ENCODE measurements around the gene FBXL16.

FBXL16 gene

DNA sequence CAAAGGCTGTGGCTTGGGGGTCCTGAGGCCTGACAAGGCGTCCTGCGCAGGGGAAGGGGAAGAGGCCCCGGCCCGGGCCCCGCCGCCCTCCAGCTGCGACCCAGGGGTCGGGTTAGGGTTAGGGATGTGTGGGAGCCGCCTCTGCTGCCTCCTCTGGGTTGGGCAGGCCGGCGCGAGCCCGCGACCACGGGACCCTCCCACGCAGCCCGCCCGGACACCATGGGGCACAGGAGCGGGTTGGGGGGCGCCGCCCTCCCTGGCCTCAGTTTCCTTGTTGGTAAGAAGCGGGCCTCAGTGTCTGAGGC, 34.8 kb upstream of the FBXL16 start:
- TF ChIP-seq, protein P1, sequence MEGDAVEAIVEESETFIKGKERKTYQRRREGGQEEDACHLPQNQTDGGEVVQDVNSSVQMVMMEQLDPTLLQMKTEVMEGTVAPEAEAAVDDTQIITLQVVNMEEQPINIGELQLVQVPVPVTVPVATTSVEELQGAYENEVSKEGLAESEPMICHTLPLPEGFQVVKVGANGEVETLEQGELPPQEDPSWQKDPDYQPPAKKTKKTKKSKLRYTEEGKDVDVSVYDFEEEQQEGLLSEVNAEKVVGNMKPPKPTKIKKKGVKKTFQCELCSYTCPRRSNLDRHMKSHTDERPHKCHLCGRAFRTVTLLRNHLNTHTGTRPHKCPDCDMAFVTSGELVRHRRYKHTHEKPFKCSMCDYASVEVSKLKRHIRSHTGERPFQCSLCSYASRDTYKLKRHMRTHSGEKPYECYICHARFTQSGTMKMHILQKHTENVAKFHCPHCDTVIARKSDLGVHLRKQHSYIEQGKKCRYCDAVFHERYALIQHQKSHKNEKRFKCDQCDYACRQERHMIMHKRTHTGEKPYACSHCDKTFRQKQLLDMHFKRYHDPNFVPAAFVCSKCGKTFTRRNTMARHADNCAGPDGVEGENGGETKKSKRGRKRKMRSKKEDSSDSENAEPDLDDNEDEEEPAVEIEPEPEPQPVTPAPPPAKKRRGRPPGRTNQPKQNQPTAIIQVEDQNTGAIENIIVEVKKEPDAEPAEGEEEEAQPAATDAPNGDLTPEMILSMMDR (IDR thresholded peaks at IDR 0.05; ENCODE audit: insufficient read depth, missing control alignments) = no peak
- DNase-seq (ENCODE audit: insufficient read length, low spot score) = no peak
- FAIRE-seq = no peak

DNA sequence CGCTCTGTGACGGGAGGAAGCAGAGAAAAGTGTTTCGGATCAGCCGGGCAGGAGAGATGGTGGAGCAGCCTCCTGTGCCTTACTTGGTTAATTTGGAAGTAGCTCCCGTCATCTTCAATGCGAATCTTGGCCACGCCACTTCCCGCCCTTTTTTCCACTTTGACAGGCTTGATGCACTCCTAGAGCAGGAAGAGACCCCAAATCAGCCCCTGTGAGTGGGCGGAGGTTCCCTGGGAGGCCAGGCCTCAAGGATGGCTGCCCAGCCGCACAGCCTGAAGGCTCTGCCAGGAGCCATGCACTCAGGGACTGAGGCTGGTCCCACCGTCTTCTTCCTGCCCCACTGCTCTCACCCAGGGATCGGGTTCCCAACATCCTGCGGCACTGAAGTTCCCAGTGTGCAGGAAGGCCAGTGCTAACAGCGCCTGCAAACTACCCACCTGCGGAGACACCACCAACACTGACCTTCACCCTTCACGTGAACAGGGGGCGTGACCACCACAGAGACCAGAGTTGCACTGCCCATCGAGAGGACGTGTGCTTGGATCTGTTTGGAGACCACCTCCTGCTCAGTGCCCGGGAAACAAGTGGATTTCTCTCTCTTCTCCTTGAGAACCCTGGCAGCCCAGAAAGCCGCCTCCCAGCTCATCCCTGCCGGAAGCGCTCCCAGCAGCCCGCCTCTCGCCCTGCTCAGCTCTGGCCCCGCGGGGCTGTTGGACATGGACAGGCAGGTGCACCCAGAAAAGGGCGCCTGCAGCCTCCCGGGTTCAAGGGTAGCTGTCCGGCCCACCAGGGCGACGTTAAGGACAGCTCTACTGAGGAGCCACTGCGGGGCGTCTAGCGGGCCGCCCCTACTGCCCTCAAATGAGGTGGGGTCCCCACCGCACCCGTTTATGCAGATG, 34.2 kb upstream of the FBXL16 start:
- TF ChIP-seq, protein P1 (IDR thresholded peaks at IDR 0.05; ENCODE audit: insufficient read depth, missing control alignments) = no peak
- FAIRE-seq = no peak
- DNase-seq (ENCODE audit: insufficient read length, low spot score) = no peak

DNA sequence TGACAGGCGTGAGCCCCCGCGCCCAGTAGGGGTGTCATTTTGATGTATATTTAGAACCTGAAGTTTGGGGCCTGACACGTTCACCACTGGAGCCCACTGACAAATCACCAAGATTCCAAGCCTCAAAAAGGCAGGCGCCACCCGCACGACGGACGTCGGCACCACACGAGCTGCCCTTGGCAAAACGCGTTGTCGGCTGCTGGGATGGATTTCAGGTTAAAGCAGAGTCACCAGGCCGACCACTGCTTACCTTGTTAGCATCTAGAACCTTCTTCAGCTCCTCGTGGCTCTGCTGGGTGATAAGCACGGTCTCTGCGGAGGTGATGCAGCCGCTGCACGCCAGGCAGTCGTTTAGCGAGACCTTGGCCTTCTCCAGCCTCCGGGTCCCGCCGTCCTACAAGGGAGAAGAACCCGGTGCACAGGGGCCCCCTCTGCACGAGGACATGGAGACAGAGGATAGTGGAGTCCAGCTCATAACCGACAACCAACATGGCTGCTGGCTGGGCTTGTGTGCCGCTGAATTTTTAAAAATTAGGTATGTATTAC, 31.4 kb upstream of the FBXL16 start:
- FAIRE-seq (no peak), DNase-seq (ENCODE audit: insufficient read length, low spot score) (no peak)
- TF ChIP-seq, protein P1 (IDR thresholded peaks at IDR 0.05; ENCODE audit: insufficient read depth, missing control alignments) = no peak

DNA sequence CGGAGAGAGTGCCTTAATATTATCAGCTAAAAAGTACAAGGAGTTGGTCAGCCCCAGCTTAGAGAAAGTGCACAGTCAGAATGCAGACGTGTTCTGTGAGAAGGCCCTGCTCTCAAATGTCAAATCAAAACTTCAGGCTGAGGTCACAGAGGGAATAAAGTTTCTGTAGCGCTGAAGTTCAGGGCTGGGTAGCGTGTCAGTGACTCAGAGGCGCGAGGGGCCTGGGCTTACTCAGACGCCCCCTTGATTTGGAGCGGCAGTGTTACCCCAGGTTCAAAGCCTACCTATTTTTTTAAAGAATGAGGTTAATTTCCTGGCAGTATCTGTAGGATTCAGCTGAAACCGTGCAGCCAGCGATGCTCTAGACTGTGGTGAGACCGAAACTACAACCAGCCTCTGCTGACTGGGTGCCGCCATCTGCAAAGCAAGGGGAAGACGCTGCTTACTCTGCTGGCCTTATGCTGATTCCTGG, 30.4 kb upstream of the FBXL16 start:
- TF ChIP-seq, protein P1 (IDR thresholded peaks at IDR 0.05; ENCODE audit: insufficient read depth, missing control alignments) = no peak
- FAIRE-seq (no peak), DNase-seq (ENCODE audit: insufficient read length, low spot score) (no peak)

DNA sequence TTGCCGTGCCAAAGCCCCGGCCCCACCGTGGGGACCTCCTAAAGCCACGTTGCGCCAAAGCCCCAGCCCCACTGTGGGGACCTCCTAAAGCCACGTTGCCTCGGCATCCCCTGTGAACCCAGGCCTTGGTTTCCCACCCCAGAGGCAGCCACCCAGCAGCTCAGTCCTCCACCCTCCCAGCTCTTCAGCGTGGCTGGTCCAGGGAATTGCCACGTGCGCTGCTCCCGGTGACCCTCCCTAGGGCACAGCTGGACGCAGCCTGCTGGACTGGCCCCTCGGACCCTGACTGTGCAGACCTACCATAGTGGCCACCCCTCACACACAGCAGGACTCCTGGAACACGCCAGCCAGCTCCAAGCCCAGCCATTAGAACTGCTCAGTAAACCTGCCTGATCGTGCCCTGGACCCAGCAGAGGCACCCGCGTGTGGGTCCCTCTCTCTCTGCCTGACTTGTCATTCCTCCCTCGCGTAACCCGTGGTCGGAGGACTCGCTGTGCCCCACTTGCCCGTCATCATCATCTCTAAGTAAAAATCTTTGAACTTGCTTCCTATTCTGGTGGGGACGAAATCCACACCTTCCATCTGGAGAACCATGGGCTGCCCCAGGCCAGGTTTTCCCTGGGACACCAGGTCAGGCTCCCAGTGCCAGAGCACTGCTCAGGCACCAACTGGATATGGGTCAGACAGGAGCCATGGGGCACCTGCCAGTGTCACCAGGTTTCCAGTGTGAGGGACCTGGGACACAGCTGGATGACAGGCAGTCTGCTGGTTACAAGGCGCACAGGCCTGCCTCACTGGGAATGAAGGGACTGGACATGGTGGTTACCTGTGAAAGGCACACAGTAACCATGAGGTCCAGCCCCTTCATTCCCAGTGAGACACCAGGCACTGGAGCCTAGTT, 29.6 kb upstream of the FBXL16 start:
- DNase-seq (ENCODE audit: insufficient read length, low spot score) = no peak
- TF ChIP-seq, protein P1 (IDR thresholded peaks at IDR 0.05; ENCODE audit: insufficient read depth, missing control alignments) = no peak
- no peak for FAIRE-seq

DNA sequence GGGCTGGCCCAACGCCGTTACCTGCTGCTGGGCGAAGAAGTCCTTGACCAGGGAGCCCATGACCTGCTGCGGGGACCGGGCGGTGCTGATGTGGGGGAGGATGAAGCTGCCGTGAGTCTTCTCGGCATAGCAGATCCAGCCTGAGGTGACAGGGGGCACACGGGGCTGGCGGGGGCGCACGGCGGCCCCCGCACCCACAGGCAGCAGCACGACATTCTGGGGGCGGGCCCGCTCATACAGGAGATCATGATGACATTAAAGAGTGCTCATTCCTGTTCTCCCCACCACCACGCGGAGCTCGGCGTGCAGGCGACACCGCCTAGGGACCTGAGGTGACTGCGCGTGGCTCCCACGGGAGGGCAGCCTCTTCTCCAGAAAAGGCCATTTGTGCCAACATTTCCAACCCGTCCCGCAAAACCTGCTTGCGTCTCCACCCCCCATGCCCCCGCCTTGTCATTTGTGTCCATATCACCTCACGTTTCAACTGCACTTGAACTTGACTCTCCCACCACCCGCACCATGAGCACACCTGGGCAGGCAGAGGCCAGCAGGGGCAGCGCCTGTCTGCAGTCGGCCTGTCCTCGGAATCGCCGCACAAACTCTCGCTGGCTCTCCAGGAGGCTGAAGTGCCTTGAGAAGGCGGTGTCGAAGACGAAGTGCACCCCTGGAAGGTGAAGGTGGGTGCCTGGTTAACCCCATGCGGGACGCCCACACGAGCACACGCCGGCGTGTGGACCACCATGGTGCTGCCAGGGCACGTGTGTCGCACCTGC, 28.8 kb upstream of the FBXL16 start:
- DNase-seq (ENCODE audit: insufficient read length, low spot score) (no peak), FAIRE-seq (no peak)
- TF ChIP-seq, protein P1 (IDR thresholded peaks at IDR 0.05; ENCODE audit: insufficient read depth, missing control alignments) = no peak

All from D721Med (cell line).